ENCODE data around the gene S1PR5.

- TF ChIP-seq RAD21 (IDR thresholded peaks at IDR 0.05; ENCODE audit: low read depth) (no peak), JUND (IDR thresholded peaks at IDR 0.05) (no peak), POLR2AphosphoS5 (IDR thresholded peaks at IDR 0.05; ENCODE audit: low read depth, low read length) (no peak), CTCF (IDR thresholded peaks at IDR 0.05 in 2 of 3, conservative IDR thresholded peaks at IDR 0.05 in 1 of 3; ENCODE audit: borderline replicate concordance in 1 of 3, insufficient read depth in 1 of 3, low read depth in 2 of 3, low read length in 2 of 3) (no peak), TCF7L2 (IDR thresholded peaks at IDR 0.05; ENCODE audit: borderline replicate concordance, extremely low read depth, insufficient read depth, insufficient read length) (no peak), ZBTB33 (IDR thresholded peaks at IDR 0.05; ENCODE audit: extremely low read depth, insufficient replicate concordance, low read length) (no peak), ZFX (IDR thresholded peaks at IDR 0.05) (no peak), YY1 (IDR thresholded peaks at IDR 0.05; ENCODE audit: extremely low read depth, insufficient replicate concordance, low read depth, low read length) (no peak), CBX3 (IDR thresholded peaks at IDR 0.05; ENCODE audit: low read depth) (no peak), POLR2A (IDR thresholded peaks at IDR 0.05; ENCODE audit: borderline replicate concordance, extremely low read depth, insufficient read depth, insufficient read length) (no peak), EZH2 (IDR thresholded peaks at IDR 0.05) (no peak), EZH2phosphoT487 (IDR thresholded peaks at IDR 0.05; ENCODE audit: borderline replicate concordance) (no peak), ATF3 (IDR thresholded peaks at IDR 0.05) (no peak), MAX (IDR thresholded peaks at IDR 0.05) (no peak)
Measured at GRCh38 chr19:10497371-10497770, 19.9 kb downstream of the S1PR5 start.

Measured in HCT116 (cell line).